Skin epidermis (tissue), 12 donors: Measurements from ENCODE around the gene TIE1.

Experiments
- H3K27ac ChIP-seq, 21 experiments: fragments of 200-600 bp; sonication (generic) in 11 of 21; one replicate each; pipeline ENCODE4 v1.5.0; 2020; ENCODE audit warnings: mild to moderate bottlenecking in 3 of 21, inconsistent platforms in 2 of 21, moderate library complexity in 2 of 21
- H3K4me3 ChIP-seq, 7 experiments: fragments of 200-600 bp; sonication (generic) in 2 of 7; one replicate each; pipeline ENCODE4 v1.5.0; 2020; ENCODE audit warnings: inconsistent platforms in 2 of 7, mild to moderate bottlenecking in 2 of 7, moderate library complexity in 1 of 7

Gene TIE1

GRCh38 chr1:43288058-43288784 is 12.6 kb upstream of the TIE1 start:
- Histone ChIP-seq H3K27ac (no peak overlapping the region), H3K4me3 (no peak overlapping the region)

- no peak overlapping the region for H3K4me3 ChIP-seq
- H3K27ac ChIP-seq, result no peak overlapping the region
Observed at GRCh38 chr1:43288785-43289706, 11.7 kb upstream of the TIE1 start.

- Histone ChIP-seq H3K27ac (no peak overlapping the region), H3K4me3 (no peak overlapping the region)
Observed at GRCh38 chr1:43292216-43292615, 8.6 kb upstream of the TIE1 start.

GRCh38 chr1:43292679-43293078 is 8.1 kb upstream of the TIE1 start:
- H3K27ac ChIP-seq, result peak overlapping the region in 4 of 21 experiments; percentile 5 to 46 (median 19)
- no peak overlapping the region for H3K4me3 ChIP-seq

- Histone ChIP-seq H3K4me3 (no peak overlapping the region), H3K27ac (peak overlapping the region in 6 of 21 experiments; percentile 10 to 83 (median 42))
Observed at GRCh38 chr1:43293176-43293575, 7.6 kb upstream of the TIE1 start.

GRCh38 chr1:43293896-43294760 is 6.7 kb upstream of the TIE1 start:
- Histone ChIP-seq H3K4me3 (no peak overlapping the region), H3K27ac (peak overlapping the region in 16 of 21 experiments; percentile 2 to 83 (median 43))

- H3K4me3 ChIP-seq, result no peak overlapping the region
Observed at GRCh38 chr1:43294761-43295160, 6.0 kb upstream of the TIE1 start.

GRCh38 chr1:43296207-43296606 is 4.6 kb upstream of the TIE1 start:
- H3K27ac ChIP-seq, result peak overlapping the region in 8 of 21 experiments; percentile 16 to 83 (median 46)
- no peak overlapping the region for H3K4me3 ChIP-seq

More at GRCh38 chr1:43294761-43295160, 6.0 kb upstream of the TIE1 start:
- H3K27ac ChIP-seq, result peak overlapping the region in 17 of 21 experiments; percentile 7 to 83 (median 50)

- no peak overlapping the region for H3K27ac ChIP-seq
- no peak overlapping the region for H3K4me3 ChIP-seq
Observed at GRCh38 chr1:43298055-43298454, 2.7 kb upstream of the TIE1 start.

GRCh38 chr1:43299101-43299500 is 1.7 kb upstream of the TIE1 start:
- Histone ChIP-seq H3K4me3 (no peak overlapping the region), H3K27ac (peak overlapping the region in 4 of 21 experiments; percentile 49 to 69 (median 58))

- H3K27ac ChIP-seq, result peak overlapping the region in 1 of 21 experiments; percentile 69
- H3K4me3 ChIP-seq, result peak overlapping the region in 1 of 7 experiments; percentile 27
Observed at GRCh38 chr1:43302201-43302600, 1.4 kb downstream of the TIE1 start.

GRCh38 chr1:43302721-43303470 is 2.1 kb downstream of the TIE1 start:
- H3K27ac ChIP-seq, result peak overlapping the region in 1 of 21 experiments; percentile 43

GRCh38 chr1:43303471-43304313 is 2.9 kb downstream of the TIE1 start:
- peak overlapping the region in 5 of 21 experiments; percentile 1 to 43 (median 7) for H3K27ac ChIP-seq

More at GRCh38 chr1:43302721-43303470, 2.1 kb downstream of the TIE1 start:
- H3K4me3 ChIP-seq, result peak overlapping the region in 1 of 7 experiments; percentile 27

GRCh38 chr1:43304314-43304681 is 3.5 kb downstream of the TIE1 start:
- H3K4me3 ChIP-seq, result no peak overlapping the region
- H3K27ac ChIP-seq, result peak overlapping the region in 7 of 21 experiments; percentile 3 to 29 (median 8)

More at GRCh38 chr1:43303471-43304313, 2.9 kb downstream of the TIE1 start:
- H3K4me3 ChIP-seq, result no peak overlapping the region

GRCh38 chr1:43304771-43305300 is 4.1 kb downstream of the TIE1 start:
- Histone ChIP-seq H3K27ac (peak overlapping the region in 6 of 21 experiments; percentile 3 to 29 (median 16)), H3K4me3 (no peak overlapping the region)

- Histone ChIP-seq H3K4me3 (no peak overlapping the region), H3K27ac (no peak overlapping the region)
Observed at GRCh38 chr1:43305461-43305860, 4.7 kb downstream of the TIE1 start.

- peak overlapping the region in 1 of 21 experiments; percentile 1 for H3K27ac ChIP-seq
- no peak overlapping the region for H3K4me3 ChIP-seq
Observed at GRCh38 chr1:43305926-43306687, 5.3 kb downstream of the TIE1 start.
